Measurements from ENCODE around the gene GABRA6. TPM values are rescaled to one million over a fixed set of nuclear protein-coding genes. Genes with fewer than 3 reads are reported as not detected.
"Not testable (repeated sequence)": the region's sequence is repeated elsewhere in the genome, so short reads cannot be mapped to it uniquely, and the experiment has no call there.

Gene GABRA6
- polyA plus RNA-seq (ENCODE audit: insufficient read length): not detected
- long read RNA-seq, donor 1: 0 reads
- long read RNA-seq, donor 2: 0 reads
- long read RNA-seq, donor 3: 0 reads
- long read RNA-seq, donor 4: 0 reads
- long read RNA-seq, donor 5: 0 reads
- long read RNA-seq, donor 6: 0 reads
- long read RNA-seq, donor 7: 0 reads
- long read RNA-seq, donor 8: 0 reads

DNA sequence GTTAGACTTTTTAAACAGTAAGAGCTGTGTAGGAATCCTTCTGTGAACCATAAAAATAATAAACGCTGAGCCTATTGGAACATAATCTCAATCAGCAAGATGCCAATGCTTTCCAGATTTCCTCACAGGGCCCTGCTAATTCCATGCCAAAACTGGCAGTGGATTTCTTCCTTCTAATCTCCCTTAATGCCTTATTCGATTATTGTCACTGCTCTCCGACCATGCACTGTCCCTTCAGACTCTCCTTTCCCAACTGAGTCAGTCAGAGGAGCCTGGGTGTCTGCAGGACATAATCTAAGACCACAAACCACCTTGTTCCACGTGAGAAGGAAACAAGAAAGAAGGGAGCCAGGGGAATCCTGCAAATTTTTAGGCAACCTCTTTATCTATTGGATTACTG is at the start of gene GABRA6:
GABRA6 (plus strand) TSS at position 261 of the 400 bp plus-strand sequence. CDS start 269 bp downstream, outside the sequence.
- DNase-seq: no peak

DNA sequence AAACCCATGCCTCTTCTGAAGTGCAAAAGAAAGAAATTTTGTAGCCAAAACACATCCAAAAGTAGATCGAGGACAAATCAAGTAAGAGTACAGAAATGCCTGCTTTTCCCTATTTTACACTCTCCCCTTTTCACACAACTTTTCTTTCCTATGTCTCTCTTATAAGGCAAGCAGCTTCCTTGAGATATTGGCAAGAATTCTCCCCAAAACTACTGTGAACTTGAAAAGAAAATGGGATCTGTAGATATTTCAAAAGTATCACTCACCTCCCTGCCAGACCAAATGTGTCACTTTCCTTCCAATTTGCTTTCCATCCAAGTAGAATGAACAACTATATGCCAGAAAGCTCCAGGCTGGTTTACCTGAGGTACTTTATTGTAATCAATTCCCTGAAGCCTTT is 47.9 kb upstream of the GABRA6 start:
- no peak for DNase-seq

DNA sequence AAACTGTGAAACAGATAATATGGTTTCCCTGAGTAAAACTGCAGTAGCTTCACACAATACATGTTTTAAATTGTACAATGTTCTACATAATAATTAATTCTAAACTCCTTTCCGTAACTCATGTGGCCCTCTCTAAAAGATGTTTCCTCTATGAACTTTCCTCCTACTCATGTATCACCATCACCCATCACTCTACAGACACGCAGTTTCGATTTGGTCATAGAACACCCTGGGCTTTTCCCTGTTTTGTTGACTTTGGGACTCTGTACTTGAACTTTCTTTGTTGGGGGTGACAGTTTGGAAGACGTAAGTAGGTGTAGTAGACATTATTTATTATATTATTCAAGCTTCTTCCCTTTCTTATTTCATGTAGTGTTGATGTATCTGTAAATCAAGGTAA is 44.1 kb upstream of the GABRA6 start:
- no peak for DNase-seq

DNA sequence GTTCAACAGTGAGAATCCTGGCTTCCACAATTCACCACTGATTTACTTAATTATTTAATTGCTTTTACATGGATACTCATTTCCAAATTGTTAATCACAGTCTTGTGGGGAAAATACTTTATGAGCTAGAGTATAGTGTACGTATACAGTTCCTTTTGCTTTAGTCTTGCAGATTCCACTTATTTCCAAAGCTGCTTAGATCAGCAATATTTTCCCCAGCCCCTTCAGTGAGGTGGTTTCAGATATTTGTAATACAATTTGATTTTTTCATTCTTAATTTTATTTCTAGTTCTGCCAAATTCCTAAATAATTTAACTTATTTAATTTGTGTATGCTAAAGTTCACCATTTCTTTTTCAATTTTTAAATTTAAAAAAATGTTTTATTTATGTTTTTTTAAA is 40.3 kb upstream of the GABRA6 start:
- DNase-seq: no peak

DNA sequence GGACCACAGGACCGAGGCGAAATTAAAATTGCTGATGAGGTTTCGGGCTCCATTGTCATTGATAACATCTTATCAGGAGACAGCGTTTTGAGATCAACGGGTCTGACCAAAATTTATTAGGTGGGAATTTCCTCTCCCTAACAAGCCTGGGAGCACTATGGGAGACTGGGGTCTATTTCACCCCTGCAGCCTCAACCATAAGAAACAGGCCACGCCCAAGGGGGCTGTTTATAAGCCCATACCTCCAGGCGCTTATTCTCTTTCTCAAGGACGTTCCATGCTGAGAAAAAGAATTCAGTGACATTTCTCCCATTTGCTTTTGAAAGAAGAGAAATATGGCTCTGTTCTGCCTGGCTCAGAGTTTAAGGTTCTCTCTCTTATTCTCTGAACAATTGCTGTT is 33.6 kb upstream of the GABRA6 start:
- DNase-seq: not testable (repeated sequence)

DNA sequence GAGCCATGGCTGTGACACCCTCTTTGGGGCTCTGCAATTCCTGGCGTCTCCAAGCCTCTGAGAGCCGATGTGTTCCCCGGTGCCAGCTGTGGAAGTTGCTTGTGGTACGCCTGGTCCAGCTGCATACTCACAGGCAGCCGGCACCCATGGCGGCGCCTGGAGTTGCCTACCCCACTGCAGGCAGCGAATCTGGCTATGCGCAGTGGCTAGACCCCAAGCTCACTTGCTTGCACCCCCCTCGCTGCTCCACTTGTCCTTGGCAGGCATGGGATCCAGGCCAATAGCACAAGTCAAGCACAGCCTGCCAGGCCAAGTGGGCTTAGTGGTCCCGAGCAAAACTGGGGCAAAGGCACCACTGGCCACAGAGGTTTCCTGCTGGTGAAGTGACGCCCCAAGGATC is 24.7 kb upstream of the GABRA6 start:
- DNase-seq: no peak

DNA sequence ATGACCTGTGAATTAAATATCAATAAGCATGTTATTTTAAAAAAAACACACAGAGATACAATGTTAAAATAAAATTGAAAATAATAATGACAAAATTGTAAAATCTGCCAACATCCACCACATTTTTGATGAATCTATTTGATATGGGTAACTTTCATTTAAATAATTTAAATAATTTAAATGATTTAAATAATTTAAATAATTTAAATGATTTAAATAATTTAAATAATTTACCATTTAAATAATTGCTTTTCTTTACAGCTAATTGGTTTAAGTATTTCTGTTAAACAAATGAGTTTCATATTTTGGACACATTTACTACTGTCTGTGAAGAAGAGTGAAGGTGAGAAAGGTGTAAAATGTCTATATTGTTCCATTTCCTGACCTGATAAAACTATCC is 22.1 kb upstream of the GABRA6 start:
- no peak for DNase-seq

DNA sequence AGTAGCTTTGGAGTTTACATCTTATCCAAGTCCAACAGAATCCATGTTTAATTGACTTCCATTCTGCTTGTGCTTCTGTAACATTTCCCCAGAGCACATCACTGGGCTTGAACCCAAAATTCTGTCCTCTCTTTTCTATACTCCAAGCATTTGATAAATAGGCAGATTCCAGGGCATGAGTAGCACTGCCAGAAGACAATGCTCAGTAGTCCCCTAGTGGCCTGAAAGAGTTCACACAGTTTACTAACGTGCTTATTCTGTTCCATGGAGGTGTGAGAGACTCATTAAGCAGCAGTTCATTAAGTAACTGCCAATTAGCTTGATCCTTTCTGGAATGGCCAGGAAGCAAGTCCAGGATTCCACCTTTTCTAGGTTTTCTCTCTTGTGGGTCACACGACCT is 9.4 kb upstream of the GABRA6 start:
- no peak for DNase-seq

DNA sequence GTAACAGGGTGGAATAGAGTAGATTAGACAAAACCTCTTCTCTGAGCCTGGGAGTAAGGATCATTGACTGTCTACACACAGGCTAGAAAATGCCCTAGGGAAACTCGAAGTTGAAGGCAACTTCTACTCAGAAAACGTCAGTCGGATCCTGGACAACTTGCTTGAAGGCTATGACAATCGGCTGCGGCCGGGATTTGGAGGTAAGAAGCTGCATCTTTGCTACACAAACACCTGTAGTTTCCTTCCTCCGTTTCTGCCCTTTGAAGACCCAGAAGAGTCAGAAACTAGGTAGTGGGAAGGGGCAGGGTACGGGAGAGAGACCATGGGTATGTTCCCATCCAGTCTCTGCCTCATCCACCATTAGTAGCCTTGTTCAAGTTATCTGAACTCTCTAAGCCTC is 628 bp downstream of the GABRA6 start:
- no peak for DNase-seq

DNA sequence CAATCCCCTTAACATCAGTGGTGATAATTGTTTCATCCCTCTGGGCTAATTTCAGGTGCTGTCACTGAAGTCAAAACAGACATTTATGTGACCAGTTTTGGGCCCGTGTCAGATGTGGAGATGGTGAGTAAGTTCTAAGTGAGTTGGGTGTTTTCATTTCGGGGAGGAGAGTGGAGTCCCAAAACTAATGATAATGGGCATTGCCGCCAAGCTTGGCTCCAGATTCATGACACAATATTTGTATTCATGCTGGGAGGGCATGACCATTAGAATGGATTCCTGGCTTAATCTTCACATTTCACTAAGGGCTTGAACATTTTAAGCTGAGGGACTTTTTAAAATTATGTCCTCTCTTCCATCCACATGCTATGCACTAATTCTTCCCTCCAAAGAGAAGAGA is 1.4 kb downstream of the GABRA6 start:
- no peak for DNase-seq

DNA sequence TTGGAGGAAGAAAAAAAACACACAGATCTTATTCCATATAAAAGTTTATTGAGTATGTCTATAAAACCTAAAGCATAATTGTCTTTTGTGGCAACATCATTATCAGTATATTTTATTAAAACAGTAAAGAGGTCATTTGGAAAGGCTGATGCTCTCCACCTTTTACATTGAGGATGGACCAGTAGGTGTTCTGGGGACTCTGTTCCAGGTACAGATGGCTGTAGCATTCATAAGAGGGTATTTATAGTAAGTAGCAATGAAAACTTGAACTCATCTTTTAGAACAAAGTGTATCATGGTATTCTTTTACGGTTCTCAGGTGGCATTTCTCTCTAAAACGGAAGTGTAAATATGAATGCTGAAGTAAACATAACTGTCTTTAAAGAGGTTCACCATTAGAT is 1.8 kb downstream of the GABRA6 start:
- DNase-seq: no peak

DNA sequence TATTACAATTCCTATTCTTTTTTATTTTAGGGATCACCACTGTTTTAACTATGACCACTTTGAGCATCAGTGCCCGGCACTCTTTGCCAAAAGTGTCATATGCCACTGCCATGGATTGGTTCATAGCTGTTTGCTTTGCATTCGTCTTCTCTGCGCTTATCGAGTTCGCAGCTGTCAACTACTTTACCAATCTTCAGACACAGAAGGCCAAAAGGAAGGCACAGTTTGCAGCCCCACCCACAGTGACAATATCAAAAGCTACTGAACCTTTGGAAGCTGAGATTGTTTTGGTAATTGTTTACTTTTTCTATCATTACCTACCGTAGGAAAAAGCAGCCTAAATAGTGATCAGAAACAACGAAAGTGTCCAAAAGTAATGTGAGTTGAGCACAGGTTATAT is 6.4 kb downstream of the GABRA6 start:
- no peak for DNase-seq

DNA sequence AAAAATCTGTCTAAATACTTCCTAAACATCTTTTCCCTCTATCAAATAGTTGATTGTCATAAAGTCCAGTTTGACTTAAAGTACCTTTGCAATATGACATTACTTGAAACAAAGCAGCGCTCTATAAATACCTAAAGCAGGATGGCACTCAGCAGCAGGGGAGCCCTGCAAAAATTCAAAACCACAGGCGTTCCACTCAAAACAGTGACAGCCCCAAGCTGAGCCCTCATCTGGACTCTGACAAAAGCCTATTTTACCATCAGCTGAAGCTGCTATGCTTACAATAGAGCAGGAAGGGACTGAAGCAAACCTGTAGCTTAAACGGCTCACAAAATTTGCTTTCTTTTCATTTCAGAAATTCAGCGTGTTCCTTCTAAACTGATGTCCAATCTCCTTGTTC is 11.5 kb downstream of the GABRA6 start:
- DNase-seq: no peak

DNA sequence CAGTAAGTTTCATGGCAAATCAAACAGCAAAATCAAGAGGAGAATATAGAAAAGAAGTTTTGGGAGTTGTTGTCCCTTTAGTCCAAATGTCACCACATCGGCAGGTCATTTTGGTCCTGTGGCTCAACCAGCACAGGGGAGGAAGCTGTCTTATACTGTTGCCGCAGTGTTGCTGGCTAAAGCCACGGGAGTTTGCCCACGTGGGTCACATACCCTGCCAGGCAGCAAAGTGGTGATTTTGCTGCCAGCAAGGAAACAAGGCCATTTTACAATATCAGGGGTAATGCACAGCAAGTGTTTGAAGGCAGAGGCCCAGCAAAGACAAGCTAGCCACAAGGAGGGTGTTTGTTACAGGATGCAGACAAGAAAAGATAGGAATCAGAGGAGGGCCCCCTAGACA is 14.5 kb downstream of the GABRA6 start:
- no peak for DNase-seq

DNA sequence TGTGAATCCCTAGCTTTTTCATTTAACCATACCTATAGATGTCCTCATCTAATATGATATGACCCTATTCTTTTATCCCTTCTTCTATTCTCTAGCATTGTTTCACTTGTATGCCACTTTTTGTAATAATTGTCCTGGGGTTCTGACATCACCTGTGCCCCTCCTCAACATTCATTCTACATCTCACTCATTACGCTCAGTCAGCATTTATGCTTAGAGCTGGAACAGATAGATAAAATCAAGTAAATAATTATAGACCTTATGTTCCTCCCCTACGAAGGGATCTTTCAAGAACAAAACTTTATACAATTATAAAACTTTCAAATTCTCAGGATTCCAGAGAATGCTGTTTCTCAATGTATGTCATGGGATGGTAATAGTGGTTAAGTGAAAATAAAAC is 18.0 kb downstream of the GABRA6 start:
- no peak for DNase-seq

DNA sequence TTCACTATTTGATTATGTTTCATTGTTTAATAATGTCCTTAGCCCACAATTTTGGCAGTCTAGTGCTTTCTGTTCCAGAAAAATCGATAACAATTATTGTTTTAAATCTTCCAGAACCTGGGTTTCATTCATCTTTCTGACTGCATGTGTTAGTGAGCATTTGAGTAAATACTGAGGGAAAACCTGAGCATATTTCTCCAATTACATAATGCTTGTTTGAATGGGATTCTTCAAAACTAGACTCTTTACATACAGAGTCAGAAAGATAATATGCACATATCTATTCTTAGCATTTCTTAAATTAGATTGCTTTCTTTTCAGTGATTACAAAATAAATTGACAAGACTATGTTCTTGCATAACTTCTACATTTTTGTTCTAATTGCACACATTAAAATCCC is 21.9 kb downstream of the GABRA6 start:
- DNase-seq: no peak

DNA sequence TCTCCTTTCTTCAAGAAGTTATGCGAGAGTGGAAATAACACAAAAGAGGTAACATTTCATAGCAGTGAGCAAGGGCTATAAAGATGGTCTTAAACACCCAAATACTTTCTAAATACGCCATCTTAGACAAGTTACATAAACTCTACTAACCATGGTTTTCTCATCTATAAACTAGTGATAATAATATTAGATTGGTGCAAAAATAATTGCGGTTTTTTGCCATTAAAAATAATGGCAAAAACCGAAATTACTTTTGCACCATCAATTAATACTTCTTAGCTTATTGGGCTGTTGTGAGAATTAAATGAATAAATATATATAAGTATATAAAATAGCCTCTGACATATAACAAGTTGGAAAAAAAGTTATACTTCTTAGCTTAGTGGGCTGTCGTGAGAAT is 23.7 kb downstream of the GABRA6 start:
- DNase-seq: no peak

DNA sequence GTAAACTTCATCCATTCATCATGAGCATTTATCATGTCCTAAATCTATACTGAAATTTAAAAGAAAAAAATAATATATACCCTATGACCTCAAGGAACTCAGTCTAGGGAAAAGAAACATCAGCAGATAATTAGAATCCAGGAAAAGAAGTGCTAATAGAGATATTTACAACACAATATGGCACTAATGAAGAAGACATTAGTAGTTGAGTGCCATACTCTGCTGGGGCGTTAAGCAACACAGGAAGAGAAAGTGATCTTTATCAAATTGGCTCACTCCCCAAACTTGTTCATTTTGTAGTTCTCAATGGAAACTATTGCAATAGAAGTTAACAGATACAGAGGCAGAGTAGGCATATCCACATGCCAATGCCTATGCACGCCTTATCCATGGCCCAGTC is 27.5 kb downstream of the GABRA6 start:
- no peak for DNase-seq

DNA sequence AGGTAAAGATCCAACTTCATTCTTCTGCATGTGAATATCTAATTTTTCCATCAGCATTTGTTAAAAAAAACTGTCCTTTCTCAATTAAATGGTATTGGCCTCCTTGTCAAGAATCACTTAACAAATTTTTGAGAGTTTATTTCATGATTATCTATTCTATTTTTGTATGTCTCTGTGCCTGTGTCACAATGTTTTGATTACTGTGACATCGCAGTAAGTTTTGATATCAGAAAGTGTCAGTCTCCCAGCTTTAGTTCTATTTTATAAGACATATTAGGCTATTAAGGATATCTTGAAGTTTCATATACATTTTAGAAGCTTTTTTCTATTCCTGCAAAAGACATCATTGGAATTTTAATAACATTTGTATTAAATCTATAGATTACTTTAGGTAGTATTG is 33.6 kb downstream of the GABRA6 start:
- DNase-seq: no peak

DNA sequence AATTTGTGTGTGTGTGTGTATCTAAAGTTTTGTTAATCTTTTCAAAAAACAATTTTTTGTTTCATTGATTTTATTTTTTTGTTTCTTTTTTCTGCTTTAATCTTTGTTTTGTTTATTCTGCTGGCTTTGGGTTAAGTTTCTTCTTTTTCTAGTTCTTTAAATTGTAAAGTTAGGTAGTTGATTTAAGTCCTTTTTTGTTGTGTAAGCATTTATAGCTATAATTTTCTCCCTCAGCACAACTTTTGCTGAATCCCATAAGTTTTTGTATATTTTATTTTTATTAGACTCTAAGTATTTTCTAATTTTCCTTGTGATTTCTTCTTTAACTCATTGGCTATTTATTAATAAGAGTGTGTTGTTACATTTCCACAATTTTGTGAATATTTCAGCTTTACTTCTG is 34.9 kb downstream of the GABRA6 start:
- DNase-seq: no peak

DNA sequence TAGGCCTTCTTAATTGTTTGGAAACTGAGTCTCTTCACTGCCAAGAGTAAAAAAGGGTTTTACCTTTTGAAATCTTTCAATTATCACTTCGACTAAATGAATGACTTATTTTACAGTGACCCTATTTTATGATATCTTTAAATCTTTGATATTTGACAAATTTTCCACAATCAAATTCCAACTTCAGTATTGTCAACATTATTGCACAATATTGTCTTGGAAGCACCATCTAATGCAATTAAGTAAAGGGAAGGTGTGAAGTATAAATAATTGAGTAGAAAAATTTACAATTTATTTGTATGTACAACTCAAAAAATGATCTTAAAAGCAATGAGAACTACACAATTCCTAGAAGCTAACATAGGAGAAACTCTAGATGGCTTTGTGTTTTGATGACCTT is 49.2 kb downstream of the GABRA6 start:
- no peak for DNase-seq

DNA sequence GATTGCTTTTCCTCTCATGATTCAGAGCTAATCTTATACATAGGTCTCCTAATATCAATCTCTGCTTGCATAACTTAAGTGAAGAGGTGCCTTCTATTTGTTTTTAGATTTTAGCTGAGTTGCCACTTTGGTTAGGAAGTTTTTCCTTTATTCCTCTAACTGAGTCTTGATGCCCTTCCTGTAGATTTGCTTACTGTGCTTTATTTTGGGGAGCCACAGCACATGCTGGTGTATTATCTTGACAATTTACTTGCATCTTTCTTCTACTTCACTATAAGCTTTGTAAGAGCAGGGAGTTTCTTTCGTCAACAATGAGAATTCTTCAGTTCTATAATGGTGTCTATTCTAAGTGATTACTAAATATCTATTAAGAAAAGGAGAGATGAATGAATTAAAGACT is 54.9 kb downstream of the GABRA6 start:
- DNase-seq: no peak

DNA sequence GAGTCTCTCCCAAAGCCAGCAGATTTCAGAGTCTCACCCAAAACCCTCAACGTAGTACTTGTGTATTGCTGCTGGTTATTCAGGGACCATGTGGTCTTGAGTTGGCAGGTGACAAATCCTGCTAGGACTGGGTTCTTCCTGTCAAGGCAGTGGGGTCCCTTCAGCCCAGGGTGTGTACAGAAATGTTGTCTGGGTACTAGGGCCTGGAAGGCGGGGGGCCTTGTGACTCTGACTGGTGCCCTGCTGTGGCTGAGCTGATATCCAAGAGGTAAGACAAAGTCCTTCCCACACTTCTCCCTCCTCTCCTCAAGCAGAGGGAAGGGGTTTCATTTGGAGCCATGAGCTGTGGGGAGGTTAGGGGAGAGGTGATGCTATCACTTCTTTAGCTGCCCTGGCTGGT is 58.8 kb downstream of the GABRA6 start:
- no peak for DNase-seq

DNA sequence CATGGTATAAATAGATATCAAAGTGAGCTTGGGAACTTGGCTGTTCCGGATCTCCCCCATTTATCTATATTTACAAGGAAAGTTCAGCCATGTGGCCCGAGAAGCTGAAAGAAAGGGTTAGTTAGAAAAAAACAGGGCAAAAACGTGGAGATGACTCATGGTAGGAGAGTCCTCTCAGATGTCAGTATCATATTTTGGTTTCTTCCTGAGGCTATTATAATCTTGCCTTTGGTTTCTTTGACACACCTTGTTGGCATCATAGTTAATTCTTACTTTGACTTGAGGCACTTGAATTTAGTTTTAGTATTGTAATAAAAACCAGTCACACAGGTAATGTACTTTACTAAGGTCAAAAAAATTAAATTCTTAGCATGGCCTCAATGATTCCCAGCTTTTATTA is 59.9 kb downstream of the GABRA6 start:
- DNase-seq: no peak

DNA sequence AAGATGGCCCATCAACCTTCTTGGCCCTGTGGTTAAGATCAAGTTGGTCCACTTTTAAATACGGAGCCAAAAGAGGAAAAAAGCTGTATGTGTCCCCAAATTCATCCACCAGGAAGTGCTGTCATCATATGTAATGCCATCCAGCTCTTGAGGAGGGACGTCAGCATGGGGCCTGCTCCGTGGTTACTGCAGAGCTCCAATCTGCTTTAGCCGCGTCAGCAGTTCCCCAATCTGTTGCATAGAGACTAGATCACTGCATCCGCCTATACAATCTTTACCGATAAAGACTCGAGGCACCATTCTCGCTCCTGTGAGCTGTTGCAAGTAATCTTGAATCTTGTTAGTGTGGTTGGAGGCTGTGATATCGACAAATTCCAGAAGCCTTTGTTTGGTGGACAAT is 65.7 kb downstream of the GABRA6 start:
- no peak for DNase-seq

All from left kidney (tissue), 8 donors.